HG02642 (cell line): ENCODE data around the gene DNAL1.
"Not testable (repeated sequence)": the region's sequence is repeated elsewhere in the genome, so short reads cannot be mapped to it uniquely, and the experiment has no call there.

Source experiments
- ATAC-seq: cut with Tn5 transposase; IDR thresholded peaks from one replicate; pipeline ENCODE4 v1.9.1; 2021; ENCODE audit warnings: mild to moderate bottlenecking; ENCODE audit not compliant: unreplicated experiment, poor library complexity

DNAL1 gene

DNA sequence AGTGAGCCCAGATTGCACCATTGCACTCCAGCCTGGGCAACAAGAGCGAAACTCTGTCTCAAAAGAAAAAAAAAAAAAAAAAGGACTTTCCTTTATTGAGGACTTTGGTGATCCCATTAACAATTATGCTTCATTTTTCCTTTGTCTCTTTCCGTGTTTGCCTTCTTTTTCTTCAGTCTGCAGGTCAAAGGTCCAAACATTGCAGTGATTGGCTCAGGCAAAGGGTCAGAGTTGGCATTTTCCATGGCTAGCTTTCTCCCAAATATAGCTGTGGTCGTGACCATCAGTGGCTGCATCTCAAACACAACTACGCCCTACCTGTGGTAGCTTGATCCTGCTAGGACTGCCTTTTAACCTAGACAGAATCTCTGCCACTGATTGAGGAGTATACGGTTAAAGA, 7.0 kb upstream of the DNAL1 start:
- ATAC-seq: no peak

DNA sequence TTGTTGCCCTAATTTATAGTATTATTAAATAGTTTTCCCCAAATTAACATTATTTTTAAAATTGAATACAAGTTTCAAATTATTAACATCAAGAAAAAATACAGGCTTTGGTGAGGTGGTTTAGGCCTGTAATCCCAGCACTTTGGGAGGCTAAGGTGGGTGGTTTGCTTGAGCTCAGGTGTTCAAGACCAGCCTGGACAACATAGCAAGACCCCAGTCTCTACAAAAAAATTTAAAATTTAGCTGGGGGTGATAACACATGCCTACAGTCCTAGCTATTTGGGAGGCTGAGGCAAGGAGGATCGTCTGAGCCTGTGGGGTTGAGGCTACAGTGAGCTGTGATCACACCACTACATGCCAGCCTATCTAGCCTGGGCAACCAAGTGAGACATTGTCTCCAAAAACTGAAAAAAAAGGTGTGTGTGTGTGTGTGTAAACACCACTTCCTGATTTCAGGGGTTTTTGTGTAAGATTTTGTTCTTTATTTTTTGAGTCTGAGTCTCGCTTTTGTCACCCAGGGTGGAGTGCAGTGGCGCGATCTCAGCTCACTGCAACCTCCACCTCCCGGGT, 3.9 kb upstream of the DNAL1 start:
- ATAC-seq: no peak

DNA sequence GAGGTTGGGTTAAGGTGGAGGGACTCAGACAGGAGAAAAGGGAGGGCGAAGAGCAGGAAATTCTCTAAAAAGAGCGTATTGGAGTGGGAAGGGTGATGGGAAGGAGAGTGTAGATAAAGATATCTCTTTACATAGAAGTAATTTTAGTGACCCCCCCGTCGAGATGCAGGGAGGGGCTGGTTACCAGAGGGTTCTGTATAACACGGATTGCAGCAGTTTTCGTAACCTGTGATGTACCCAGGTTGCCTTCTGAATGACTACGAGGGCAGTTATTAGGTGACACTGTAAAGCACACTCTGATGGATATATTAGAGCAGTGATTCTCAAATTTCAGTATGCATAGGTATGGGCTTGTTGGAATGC, 443 bp downstream of the DNAL1 start:
- no peak for ATAC-seq

GRCh38 chr14:73651005-73651404, 6.2 kb downstream of the DNAL1 start:
- ATAC-seq: no peak

DNA sequence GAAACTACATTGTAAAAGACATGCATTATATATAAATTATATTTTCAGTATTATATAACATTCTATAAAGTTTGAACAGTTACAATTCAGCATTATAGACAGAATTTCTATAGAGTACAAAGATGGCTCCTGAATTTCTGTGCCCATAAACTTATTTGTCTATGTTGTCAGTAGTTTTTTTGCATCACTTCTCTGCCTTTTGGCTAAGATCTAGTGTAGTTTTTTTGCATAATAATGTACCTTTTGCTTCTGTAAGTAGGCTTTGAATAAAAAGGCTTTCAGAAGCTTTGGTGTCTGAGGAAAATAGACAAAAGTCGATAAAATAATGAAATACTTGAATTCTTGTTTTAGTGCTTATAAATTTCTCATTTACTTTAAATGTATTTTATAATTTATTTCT, 11.1 kb downstream of the DNAL1 start:
- ATAC-seq: no peak

- not testable (repeated sequence) for ATAC-seq
Observed at GRCh38 chr14:73659202-73659601, 14.4 kb downstream of the DNAL1 start.

DNA sequence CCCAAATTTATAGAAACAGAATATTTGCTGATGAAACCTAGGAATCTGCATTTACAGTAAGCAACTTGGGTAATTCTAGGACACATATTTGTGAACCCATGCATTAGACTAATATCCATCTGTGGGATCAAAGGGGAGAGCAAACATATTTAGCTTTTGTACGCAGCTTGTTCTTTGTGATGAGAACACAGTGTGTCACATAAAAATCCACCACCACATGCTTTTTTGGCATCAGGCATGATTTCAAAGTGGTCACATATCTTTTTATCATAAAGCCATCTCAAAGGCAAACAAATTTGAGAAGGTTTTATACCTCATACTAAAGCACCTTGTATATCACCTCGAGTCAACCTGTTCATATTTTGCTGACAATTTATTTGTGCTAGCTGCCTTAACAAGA, 15.7 kb downstream of the DNAL1 start:
- ATAC-seq: no peak

GRCh38 chr14:73661872-73662271, 17.1 kb downstream of the DNAL1 start:
- ATAC-seq: no peak

DNA sequence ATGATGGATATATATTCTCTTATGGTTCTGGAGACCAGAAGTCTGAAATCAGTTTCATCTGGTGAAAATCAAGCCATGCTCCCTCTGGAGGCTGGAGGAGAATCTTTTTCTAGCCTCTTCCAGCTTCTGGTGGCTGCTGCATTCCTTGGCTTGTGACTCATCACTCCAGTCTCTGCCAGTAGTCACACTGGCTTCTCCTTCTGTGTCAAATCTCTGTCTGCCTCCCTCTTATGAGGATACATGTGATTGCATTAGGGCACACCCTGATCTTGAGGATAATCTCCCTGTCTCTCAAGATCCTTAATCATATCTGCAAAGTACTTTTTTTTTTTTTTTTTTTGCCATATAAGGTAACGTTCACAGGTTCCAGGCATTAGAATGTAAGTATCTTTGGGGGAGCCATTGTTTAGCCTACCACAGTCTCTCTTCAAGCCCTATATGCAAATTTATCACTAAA, 17.7 kb downstream of the DNAL1 start:
- ATAC-seq: no peak

DNA sequence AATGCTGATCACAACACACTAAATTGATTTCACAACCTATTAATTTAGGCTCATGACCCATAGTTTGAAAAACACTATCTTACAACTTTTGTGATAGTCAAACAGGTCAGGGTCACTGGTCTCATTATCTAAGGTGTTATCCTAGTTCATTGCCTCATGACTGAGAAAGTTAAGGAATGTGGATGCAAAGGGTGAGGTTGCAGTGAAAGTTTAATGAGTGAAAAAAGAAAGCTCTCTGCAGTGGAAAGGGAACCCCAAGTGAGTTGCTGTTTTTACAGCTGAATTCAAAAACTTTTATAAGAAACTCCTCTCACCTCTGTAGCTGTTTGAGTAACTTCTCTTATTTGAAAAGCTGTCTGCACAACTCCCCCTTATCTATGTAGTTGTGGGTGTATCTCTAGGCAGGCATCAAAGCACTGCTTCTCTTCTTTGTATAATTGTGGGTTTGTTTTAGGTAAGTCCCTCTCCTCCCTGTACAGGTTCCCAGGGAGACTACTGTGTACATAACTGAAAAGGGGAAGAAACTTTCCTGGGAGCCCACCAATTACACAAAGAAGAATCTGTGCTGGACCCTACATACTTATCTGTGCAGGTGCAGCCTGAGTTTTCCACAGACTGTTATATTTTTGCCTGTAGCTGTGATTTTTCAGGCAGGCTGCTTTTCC, 18.9 kb downstream of the DNAL1 start:
- ATAC-seq: no peak

GRCh38 chr14:73665130-73665529, 20.3 kb downstream of the DNAL1 start:
- no peak for ATAC-seq

- no peak for ATAC-seq
Observed at GRCh38 chr14:73666583-73666982, 21.8 kb downstream of the DNAL1 start.

GRCh38 chr14:73667854-73668253, 23.1 kb downstream of the DNAL1 start:
- ATAC-seq: no peak

DNA sequence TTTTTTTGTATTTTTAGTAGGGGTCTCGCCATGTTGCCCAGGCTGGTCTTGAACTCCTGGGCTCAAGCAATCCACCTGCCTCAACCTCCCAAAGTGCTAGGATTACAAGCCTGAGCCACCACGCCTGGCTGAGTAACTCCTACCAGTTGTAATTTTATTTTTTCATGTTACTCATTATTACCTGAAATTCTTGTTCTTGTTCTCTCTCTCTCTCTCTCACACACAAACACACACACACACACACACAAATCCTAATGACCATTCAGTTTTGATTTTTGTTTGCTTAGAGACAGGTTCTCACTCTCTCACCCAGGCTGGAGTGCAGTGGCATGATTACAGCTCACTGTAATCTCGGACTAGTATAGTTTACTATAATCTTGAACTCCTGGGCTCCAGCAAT, 30.2 kb downstream of the DNAL1 start:
- no peak for ATAC-seq

DNA sequence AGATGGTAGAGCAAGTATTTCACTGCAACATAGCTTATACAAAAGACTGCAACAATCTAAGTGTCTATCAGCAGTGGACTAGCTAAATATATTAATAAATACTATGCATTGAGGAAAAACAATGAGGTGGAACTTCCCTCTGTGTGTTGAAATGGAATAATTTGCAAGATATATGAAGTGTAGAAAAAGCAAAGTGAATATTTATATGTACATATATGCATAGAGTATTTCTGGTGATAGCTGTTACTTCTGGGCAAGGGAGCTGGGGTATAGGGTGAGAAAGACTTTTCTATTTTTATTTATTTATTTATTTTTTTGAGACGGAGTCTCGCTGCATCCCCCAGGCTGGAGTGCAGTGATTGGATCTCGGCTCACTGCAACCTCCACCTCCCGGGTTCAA, 33.9 kb downstream of the DNAL1 start:
- no peak for ATAC-seq

- ATAC-seq: no peak
Observed at GRCh38 chr14:73680821-73681220, 36.0 kb downstream of the DNAL1 start.

DNA sequence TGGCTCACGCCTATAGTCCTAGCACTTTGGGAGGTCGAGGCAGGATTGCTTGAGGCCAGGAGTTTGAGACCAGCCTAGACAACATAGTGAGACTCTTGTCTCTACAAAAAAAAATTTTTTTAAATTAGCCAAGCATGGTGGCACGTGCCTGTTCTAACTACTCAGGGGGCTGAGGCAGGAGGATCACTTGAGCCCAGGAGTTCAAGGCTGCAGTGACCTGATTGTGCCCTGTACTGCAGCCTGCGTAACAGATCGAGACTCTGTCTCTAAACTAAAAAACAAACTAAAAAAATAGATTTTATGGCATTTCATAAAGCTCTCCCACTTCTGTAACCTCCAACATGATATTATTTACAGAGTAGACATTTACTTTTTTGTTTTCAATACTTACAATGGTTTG, 39.8 kb downstream of the DNAL1 start:
- no peak for ATAC-seq

DNA sequence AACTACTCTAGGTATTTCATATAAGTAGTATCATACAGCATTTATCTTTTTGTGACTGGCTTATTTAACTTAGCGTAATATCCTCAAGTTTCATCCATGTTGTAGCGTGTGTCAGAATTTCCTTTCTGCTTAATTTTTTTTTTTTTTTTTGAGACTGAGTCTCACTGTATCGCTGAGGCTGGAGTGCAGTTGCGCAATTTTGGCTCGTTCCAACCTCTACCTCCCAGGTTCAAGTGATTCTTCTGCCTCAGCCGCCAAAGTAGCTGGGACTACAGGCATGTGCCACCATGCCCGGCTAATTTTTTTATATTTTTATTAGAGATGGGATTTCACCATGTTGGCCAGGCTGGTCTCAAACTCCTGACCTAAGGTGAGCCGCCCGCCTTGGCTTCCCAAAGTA, 40.5 kb downstream of the DNAL1 start:
- ATAC-seq: no peak

DNA sequence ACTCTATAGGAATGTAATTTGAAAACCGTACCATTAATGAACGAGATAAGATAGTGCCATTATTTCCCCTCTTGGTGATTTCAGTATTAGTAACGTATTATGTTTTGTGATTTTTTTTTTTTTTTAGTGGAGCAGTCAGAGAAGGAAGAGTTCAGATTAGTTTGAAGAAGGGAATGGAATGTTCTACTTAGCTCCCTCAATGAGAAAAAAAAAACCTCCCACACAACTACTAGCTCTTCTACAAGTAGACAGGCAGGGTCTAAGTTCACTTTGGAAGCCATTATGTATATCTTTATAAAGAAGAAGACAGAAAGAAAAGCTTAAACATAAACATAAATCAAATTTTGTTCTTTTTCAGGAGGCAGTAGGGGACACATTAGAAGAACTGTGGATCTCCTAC, 42.1 kb downstream of the DNAL1 start:
- no peak for ATAC-seq

GRCh38 chr14:73694083-73694482, 49.3 kb downstream of the DNAL1 start:
- ATAC-seq: no peak

DNA sequence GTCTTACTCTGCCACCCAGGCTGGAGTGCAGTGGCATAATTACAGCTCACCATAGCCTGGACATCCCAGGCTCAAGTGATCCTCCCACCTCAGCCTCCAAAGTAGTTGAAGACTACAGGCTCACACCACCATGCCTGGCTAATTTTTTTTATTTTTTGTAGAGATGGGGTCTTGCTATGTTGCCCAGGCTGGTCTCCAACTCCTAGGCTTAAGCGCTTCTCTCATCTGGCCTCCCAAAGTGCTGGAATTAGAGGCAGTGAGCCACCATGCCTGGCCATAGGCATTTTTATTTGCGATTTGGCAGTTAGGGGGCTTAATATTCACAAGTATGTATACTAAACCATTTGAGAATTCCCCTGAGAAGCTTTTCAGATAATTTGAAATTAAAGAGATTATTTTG, 50.3 kb downstream of the DNAL1 start:
- no peak for ATAC-seq

DNA sequence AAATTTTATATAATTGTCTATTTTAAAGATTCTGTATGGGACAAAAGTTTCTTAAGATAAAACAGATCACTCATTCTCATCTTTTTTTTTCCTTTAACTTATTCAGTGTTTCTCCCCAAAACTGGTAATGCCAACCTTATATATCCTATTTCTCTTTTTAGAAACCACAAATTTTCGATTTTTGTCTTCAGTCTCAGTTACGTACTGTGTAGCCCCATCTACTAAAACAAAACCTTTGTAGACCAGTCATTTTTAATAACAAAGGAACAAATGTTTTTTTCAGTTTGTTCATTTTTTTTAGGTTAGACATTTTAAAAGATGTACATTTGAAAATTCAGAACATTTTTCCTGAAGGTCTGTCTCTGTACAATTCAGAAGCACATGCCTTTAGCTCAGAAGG, 51.2 kb downstream of the DNAL1 start:
- ATAC-seq: peak; percentile 46
